ENCODE results near the gene SNAP23. TPM values are rescaled to one million over a fixed set of nuclear protein-coding genes. Genes with fewer than 3 reads are reported as not detected.

SNAP23 gene
- polyA plus RNA-seq, 1 donor (not counting 4 experiments of a cell fraction or from before 2014, with no cell fraction given) = 68.4 TPM

GRCh38 chr15:42502477-42502876, 7.0 kb downstream of the SNAP23 start:
- Histone ChIP-seq H3K27me3 (ENCODE audit: control insufficient read depth, extremely low read depth, insufficient read depth, low read length) (no peaks in the 10 kb centered on the region), H4K20me1 (ENCODE audit: control insufficient read depth, extremely low read depth, insufficient read depth, low read length) (no peaks in the 10 kb centered on the region), H3K9me3 (ENCODE audit: control insufficient read depth, low read depth, low read length) (no peaks in the 10 kb centered on the region), H3K9ac (ENCODE audit: control insufficient read depth, extremely low read depth, insufficient read depth, low read length) (no peak overlapping the region), H3K4me1 (ENCODE audit: control insufficient read depth, extremely low read depth, insufficient read depth, low read length) (peaks cover 21% of the 10 kb centered on the region), H3K4me2 (ENCODE audit: control insufficient read depth, extremely low read depth, insufficient read depth, low read depth, low read length) (no peak overlapping the region), H3K36me3 (ENCODE audit: control insufficient read depth in 2 of 2, extremely low read depth in 1 of 2, insufficient read depth in 2 of 2, low read length in 2 of 2) (peaks cover 3 to 4% of the 10 kb centered on the region in 2 experiments), H3K79me2 (ENCODE audit: control insufficient read depth, insufficient read depth, low read length) (peaks cover 70% of the 10 kb centered on the region), H2AFZ (ENCODE audit: control insufficient read depth, low read length) (no peak overlapping the region), H3K27ac (ENCODE audit: control insufficient read depth, insufficient read depth, low read length) (no peak overlapping the region), H3K4me3 (ENCODE audit: control insufficient read depth in 2 of 3, extremely low read depth in 1 of 3, insufficient read depth in 2 of 3, low read depth in 1 of 3, low read length in 3 of 3) (no peak overlapping the region), H3K9me1 (ENCODE audit: control insufficient read depth, extremely low read depth, insufficient read depth, low read length) (peaks cover 5% of the 10 kb centered on the region)
- TF ChIP-seq EZH2 (IDR thresholded peaks at IDR 0.05; ENCODE audit: low read length) = no peak
- no peak for TF ChIP-seq CTCF (optimal IDR thresholded peaks at IDR 0.05 in 1 of 3, IDR thresholded peaks at IDR 0.05 in 1 of 3, conservative IDR thresholded peaks at IDR 0.05 in 1 of 3; ENCODE audit: extremely low read depth in 1 of 3, insufficient read depth in 2 of 3, low read length in 3 of 3)
- dilution Hi-C loops (cut with MboI; ENCODE audit: extremely low pct_ligation_motif_present, low sequenced_read_pairs) = no loop called here
- no peak for DNase-seq (ENCODE audit: low read depth, low spot score)
- FAIRE-seq = no peak

GRCh38 chr15:42503825-42504224, 8.4 kb downstream of the SNAP23 start:
- Histone ChIP-seq H3K9ac (ENCODE audit: control insufficient read depth, extremely low read depth, insufficient read depth, low read length) (no peak overlapping the region), H3K36me3 (ENCODE audit: control insufficient read depth in 2 of 2, extremely low read depth in 1 of 2, insufficient read depth in 2 of 2, low read length in 2 of 2) (peaks cover 4 to 6% of the 10 kb centered on the region in 2 experiments), H3K4me3 (ENCODE audit: control insufficient read depth in 2 of 3, extremely low read depth in 1 of 3, insufficient read depth in 2 of 3, low read depth in 1 of 3, low read length in 3 of 3) (no peak overlapping the region), H3K9me1 (ENCODE audit: control insufficient read depth, extremely low read depth, insufficient read depth, low read length) (no peaks in the 10 kb centered on the region), H3K27me3 (ENCODE audit: control insufficient read depth, extremely low read depth, insufficient read depth, low read length) (no peaks in the 10 kb centered on the region), H3K79me2 (ENCODE audit: control insufficient read depth, insufficient read depth, low read length) (peaks cover 67% of the 10 kb centered on the region), H3K9me3 (ENCODE audit: control insufficient read depth, low read depth, low read length) (no peaks in the 10 kb centered on the region), H3K4me1 (ENCODE audit: control insufficient read depth, extremely low read depth, insufficient read depth, low read length) (peaks cover 11% of the 10 kb centered on the region), H3K4me2 (ENCODE audit: control insufficient read depth, extremely low read depth, insufficient read depth, low read depth, low read length) (no peak overlapping the region), H2AFZ (ENCODE audit: control insufficient read depth, low read length) (no peak overlapping the region), H3K27ac (ENCODE audit: control insufficient read depth, insufficient read depth, low read length) (no peak overlapping the region), H4K20me1 (ENCODE audit: control insufficient read depth, extremely low read depth, insufficient read depth, low read length) (no peaks in the 10 kb centered on the region)
- no peak for TF ChIP-seq CTCF (optimal IDR thresholded peaks at IDR 0.05 in 1 of 3, IDR thresholded peaks at IDR 0.05 in 1 of 3, conservative IDR thresholded peaks at IDR 0.05 in 1 of 3; ENCODE audit: extremely low read depth in 1 of 3, insufficient read depth in 2 of 3, low read length in 3 of 3)
- no peak for TF ChIP-seq EZH2 (IDR thresholded peaks at IDR 0.05; ENCODE audit: low read length)
- dilution Hi-C loops (cut with MboI; ENCODE audit: extremely low pct_ligation_motif_present, low sequenced_read_pairs) = no loop called here
- FAIRE-seq (no peak), DNase-seq (ENCODE audit: low read depth, low spot score) (no peak)
